Caco-2 (cell line): ENCODE results near the gene FLT1. TPM values are rescaled to one million over a fixed set of nuclear protein-coding genes. Genes with fewer than 3 reads are reported as not detected.

ENCODE experiments used
- BruUV-seq: library from RNA; stranded (reverse); fragments of 400-500 nt; replicated peaks from 2 replicates; lab custom pipeline; 2021; lab: Mats Ljungman, UMichigan
- CTCF ChIA-PET: fragments of 300-600 bp; sonication (Branson Sonifier 250); formaldehyde crosslinking; loops from one replicate; lab custom pipeline; 2022; ENCODE audit warnings: antibody characterized with exemption; lab: Charles Lee
- POLR2A ChIA-PET: fragments of 300-600 bp; sonication (Branson Sonifier 250); formaldehyde crosslinking; loops from one replicate; lab custom pipeline; 2022; ENCODE audit warnings: antibody characterized with exemption; lab: Charles Lee
- DNase-seq, 2 experiments: peaks; one replicate each; pipeline versions ENCODE4 v3.0.0 to v3.0.0-alpha.2; 2020 to 2022
- H3K27me3 ChIP-seq: replicated peaks from 2 replicates; pipeline ENCODE4 v1.6.0; 2011; ENCODE audit warnings: low read length; ENCODE audit not compliant: control insufficient read depth, insufficient read depth
- H3K36me3 ChIP-seq: 2 replicates; pipeline ENCODE4 v1.5.1; 2011; ENCODE audit warnings: low read length; ENCODE audit not compliant: control insufficient read depth, insufficient read depth
- H3K4me1 ChIP-seq: fragments of 250-450 bp; sonication (Bioruptor Pico); 2 replicates; pipeline ENCODE4 v1.5.1; 2020; ENCODE audit warnings: mild to moderate bottlenecking
- H3K4me3 ChIP-seq: 2 replicates; pipeline ENCODE4 v1.5.1; 2011; ENCODE audit warnings: low read depth, mild to moderate bottlenecking, control low read depth, low read length
- H3K9me3 ChIP-seq: fragments of 250-450 bp; sonication (Bioruptor Pico); 2 replicates; pipeline ENCODE4 v1.5.1; 2020; ENCODE audit warnings: mild to moderate bottlenecking, moderate library complexity
- H3K27ac Mint-ChIP-seq: one replicate; pipeline ENCODE4 v1.8.0; 2022; ENCODE audit warnings: mixed read lengths; ENCODE audit not compliant: unreplicated experiment
- H3K27me3 Mint-ChIP-seq: one replicate; pipeline ENCODE4 v1.8.0; 2022; ENCODE audit warnings: mixed read lengths; ENCODE audit not compliant: insufficient read depth, unreplicated experiment
- H3K36me3 Mint-ChIP-seq: one replicate; pipeline ENCODE4 v1.8.0; 2022; ENCODE audit warnings: mild to moderate bottlenecking, mixed read lengths; ENCODE audit not compliant: insufficient read depth, unreplicated experiment
- H3K4me1 Mint-ChIP-seq: one replicate; pipeline ENCODE4 v1.8.0; 2022; ENCODE audit warnings: low read depth, mixed read lengths; ENCODE audit not compliant: unreplicated experiment
- H3K4me3 Mint-ChIP-seq: one replicate; pipeline ENCODE4 v1.8.0; 2022; ENCODE audit warnings: mild to moderate bottlenecking, moderate library complexity, mixed read lengths; ENCODE audit not compliant: unreplicated experiment
- H3K9me3 Mint-ChIP-seq: one replicate; pipeline ENCODE4 v1.8.0; 2022; ENCODE audit warnings: mixed read lengths; ENCODE audit not compliant: unreplicated experiment
- intact Hi-C: fragments of 100-400 bp; cut with micrococcal nuclease; formaldehyde crosslinking; loops from one replicate; pipeline ENCODE4 v1.10.0; 2022; ENCODE audit not compliant: unreplicated experiment
- total RNA-seq: library from RNA; stranded (reverse); gene quantifications from 2 replicates; pipeline ENCODE4 v1.2.3, GENCODE V29; 2022
- TF ChIP-seq, protein P1 (sequence below), 2 experiments: fragments of 200-600 bp in 1 of 2; IDR thresholded peaks; 1 replicate in 1 of 2; 2 replicates in 1 of 2; pipeline versions ENCODE4 v1.5.1 to v1.8.0; 2011 to 2022; ENCODE audit warnings: antibody characterized with exemption in 1 of 2, control low read depth in 1 of 2, inconsistent platforms in 1 of 2, low read depth in 1 of 2, low read length in 1 of 2, mild to moderate bottlenecking in 1 of 2, moderate library complexity in 1 of 2; ENCODE audit not compliant: insufficient read depth in 1 of 2, severe bottlenecking in 1 of 2, unreplicated experiment in 1 of 2

Gene FLT1
- total RNA-seq, 1 experiment from 2014 or later, result 0.66 TPM

GRCh38 chr13:28415994-28416421, 78.9 kb downstream of the FLT1 start:
- Mint-ChIP-seq H3K27me3 (no peaks in the 10 kb centered on the region), H3K4me3 (no peak overlapping the region), H3K36me3 (no peaks in the 10 kb centered on the region), H3K27ac (no peak overlapping the region), H3K4me1 (peaks cover 8% of the 10 kb centered on the region), H3K9me3 (no peaks in the 10 kb centered on the region)
- no peak overlapping the region for H3K4me3 ChIP-seq
- BruUV-seq, result no TSS peak
- POLR2A ChIA-PET, result no interaction called here
- intact Hi-C loops, result no loop called here
- no peaks in the 10 kb centered on the region for H3K9me3 ChIP-seq
- no peaks in the 10 kb centered on the region for H3K4me1 ChIP-seq
- CTCF ChIA-PET, result no interaction called here
- no peaks in the 10 kb centered on the region for H3K36me3 ChIP-seq
- no peak for DNase-seq
- no peaks in the 10 kb centered on the region for H3K27me3 ChIP-seq
- TF ChIP-seq, protein P1, sequence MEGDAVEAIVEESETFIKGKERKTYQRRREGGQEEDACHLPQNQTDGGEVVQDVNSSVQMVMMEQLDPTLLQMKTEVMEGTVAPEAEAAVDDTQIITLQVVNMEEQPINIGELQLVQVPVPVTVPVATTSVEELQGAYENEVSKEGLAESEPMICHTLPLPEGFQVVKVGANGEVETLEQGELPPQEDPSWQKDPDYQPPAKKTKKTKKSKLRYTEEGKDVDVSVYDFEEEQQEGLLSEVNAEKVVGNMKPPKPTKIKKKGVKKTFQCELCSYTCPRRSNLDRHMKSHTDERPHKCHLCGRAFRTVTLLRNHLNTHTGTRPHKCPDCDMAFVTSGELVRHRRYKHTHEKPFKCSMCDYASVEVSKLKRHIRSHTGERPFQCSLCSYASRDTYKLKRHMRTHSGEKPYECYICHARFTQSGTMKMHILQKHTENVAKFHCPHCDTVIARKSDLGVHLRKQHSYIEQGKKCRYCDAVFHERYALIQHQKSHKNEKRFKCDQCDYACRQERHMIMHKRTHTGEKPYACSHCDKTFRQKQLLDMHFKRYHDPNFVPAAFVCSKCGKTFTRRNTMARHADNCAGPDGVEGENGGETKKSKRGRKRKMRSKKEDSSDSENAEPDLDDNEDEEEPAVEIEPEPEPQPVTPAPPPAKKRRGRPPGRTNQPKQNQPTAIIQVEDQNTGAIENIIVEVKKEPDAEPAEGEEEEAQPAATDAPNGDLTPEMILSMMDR (IDR thresholded peaks at IDR 0.05; ENCODE audit: insufficient read depth in 1 of 2, low read depth in 1 of 2, low read length in 1 of 2, severe bottlenecking in 1 of 2, unreplicated experiment in 1 of 2), result no peak

DNA sequence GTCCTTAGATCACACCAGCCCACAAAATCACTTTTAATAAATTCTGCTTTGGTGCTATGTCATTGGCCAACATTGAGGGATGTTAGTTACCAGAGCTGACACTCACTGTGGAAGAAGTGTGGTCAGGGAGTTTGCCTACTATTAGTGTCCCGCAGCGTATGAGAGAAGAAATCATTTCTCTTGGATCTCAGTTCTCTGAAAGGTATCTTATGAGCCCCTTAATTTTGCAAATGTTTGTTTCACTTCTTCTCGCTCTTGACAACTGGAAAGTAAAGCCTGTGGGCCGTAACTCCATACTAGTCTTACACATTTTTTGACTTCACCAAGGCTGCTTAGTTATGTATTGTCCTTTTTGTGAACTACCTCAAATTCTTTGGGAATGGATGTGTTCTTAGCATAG, 80.9 kb downstream of the FLT1 start:
- peaks cover 8% of the 10 kb centered on the region for H3K4me1 Mint-ChIP-seq
- no peaks in the 10 kb centered on the region for H3K9me3 Mint-ChIP-seq
- no TSS peak for BruUV-seq
- Histone ChIP-seq H3K4me3 (no peak overlapping the region), H3K4me1 (no peaks in the 10 kb centered on the region), H3K27me3 (no peaks in the 10 kb centered on the region), H3K9me3 (no peaks in the 10 kb centered on the region), H3K36me3 (no peaks in the 10 kb centered on the region)
- no peaks in the 10 kb centered on the region for H3K27me3 Mint-ChIP-seq
- H3K4me3 Mint-ChIP-seq, result no peak overlapping the region
- H3K36me3 Mint-ChIP-seq, result no peaks in the 10 kb centered on the region
- intact Hi-C loops, result no loop called here
- no peak for DNase-seq
- CTCF ChIA-PET, result no interaction called here
- TF ChIP-seq, protein P1 (IDR thresholded peaks at IDR 0.05; ENCODE audit: insufficient read depth in 1 of 2, low read depth in 1 of 2, low read length in 1 of 2, severe bottlenecking in 1 of 2, unreplicated experiment in 1 of 2), result no peak
- POLR2A ChIA-PET, result no interaction called here
- H3K27ac Mint-ChIP-seq, result no peak overlapping the region

GRCh38 chr13:28412981-28413380, 81.9 kb downstream of the FLT1 start:
- BruUV-seq, result no TSS peak
- ChIA-PET CTCF (no interaction called here), POLR2A (no interaction called here)
- no peak overlapping the region for H3K4me3 ChIP-seq
- H3K4me3 Mint-ChIP-seq, result no peak overlapping the region
- no peaks in the 10 kb centered on the region for H3K36me3 ChIP-seq
- H3K4me1 Mint-ChIP-seq, result peaks cover 16% of the 10 kb centered on the region
- no peaks in the 10 kb centered on the region for H3K9me3 ChIP-seq
- no peak for DNase-seq
- no peaks in the 10 kb centered on the region for H3K27me3 Mint-ChIP-seq
- H3K27me3 ChIP-seq, result no peaks in the 10 kb centered on the region
- TF ChIP-seq, protein P1 (IDR thresholded peaks at IDR 0.05; ENCODE audit: insufficient read depth in 1 of 2, low read depth in 1 of 2, low read length in 1 of 2, severe bottlenecking in 1 of 2, unreplicated experiment in 1 of 2), result no peak
- H3K4me1 ChIP-seq, result no peaks in the 10 kb centered on the region
- intact Hi-C loops, result no loop called here
- H3K9me3 Mint-ChIP-seq, result no peaks in the 10 kb centered on the region
- H3K36me3 Mint-ChIP-seq, result no peaks in the 10 kb centered on the region
- no peak overlapping the region for H3K27ac Mint-ChIP-seq
